GM19035 (cell line): Measurements from ENCODE around the gene SLC1A7.

ENCODE experiments used
- ATAC-seq: cut with Tn5 transposase; IDR thresholded peaks from one replicate; pipeline ENCODE4 v1.9.1; 2021; ENCODE audit not compliant: unreplicated experiment

Gene SLC1A7

DNA sequence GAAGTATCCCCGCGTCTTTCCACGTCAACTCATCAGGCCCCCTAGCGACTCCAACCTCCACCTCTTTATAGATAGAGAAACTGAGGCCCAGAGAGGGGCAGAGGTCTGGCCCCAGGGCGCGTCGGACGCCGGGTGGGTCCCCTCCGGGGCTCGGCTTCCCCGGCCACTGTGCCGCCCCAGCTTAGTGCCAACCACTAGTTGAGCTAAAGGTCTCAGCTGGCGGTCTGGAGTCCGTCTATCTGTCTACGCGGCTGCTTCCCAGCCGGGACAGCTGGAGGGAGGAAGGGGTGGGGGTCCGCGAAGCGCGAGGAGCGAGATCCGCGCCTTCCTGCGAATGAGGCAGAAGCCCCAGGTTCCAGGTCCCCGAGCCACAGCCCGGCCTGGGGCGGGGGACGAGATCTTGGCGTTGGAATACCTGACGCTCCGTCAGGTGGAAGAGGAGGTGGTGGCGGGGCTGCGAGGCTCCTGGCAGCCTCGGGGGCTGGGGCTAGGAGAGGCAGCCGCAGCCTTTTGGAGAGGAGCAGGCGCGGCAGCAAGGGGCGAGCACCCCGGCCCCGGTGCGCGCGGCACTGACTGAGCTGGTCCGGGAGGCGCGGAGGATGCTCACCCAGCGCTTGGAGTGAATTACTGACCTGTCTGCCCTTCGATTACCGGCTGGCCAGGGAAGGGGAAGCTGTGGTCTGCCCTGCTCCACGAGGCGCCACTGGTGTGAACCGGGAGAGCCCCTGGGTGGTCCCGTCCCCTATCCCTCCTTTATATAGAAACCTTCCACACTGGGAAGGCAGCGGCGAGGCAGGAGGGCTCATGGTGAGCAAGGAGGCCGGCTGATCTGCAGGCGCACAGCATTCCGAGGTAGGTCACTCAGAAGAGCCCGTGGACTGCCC is 79.5 kb downstream of the SLC1A7 start:
- no peak for ATAC-seq

DNA sequence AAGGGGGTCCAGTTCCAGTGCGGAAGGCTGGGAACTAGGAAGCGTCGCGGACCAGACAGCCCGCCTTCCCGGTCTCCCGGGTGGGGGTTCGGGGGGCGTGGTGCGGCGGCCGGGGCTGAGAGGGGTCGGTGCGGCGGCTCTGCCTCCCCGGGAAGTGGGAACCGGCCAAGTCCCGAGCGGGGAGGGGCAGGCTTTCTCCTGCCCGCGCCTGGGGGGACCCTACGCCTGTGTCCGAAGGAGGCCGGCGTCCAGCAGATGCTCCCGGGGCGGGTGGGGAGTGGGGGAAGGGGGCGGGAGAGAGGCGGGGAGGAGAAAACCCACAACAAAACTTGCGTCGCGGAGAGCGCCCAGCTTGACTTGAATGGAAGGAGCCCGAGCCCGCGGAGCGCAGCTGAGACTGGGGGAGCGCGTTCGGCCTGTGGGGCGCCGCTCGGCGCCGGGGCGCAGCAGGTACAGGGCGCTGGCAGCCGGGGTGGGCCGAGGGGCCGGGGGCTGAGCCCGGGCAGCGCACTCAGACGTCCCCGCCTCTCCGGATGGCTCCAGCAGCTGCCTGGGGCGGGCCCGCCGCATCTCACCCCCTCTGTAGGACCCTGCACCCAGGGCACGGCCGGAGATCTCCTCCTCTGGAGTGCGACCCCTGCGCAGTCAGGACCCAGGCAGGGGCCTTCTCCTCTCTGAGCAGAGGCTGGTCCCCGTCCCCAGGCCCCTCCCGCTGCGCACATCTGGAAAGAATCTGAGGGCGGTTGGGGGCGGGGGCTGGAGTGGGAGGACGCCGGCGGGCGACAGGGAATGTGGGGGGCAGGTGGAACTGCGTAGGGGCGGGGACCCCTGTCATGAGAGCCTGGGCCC is 80.4 kb downstream of the SLC1A7 start, which contains the start of gene PODN:
TSS of gene PODN (plus strand) at position 355 of the 849 bp plus-strand sequence. CDS start 7,643 bp downstream, outside the sequence.
- ATAC-seq = no peak

DNA sequence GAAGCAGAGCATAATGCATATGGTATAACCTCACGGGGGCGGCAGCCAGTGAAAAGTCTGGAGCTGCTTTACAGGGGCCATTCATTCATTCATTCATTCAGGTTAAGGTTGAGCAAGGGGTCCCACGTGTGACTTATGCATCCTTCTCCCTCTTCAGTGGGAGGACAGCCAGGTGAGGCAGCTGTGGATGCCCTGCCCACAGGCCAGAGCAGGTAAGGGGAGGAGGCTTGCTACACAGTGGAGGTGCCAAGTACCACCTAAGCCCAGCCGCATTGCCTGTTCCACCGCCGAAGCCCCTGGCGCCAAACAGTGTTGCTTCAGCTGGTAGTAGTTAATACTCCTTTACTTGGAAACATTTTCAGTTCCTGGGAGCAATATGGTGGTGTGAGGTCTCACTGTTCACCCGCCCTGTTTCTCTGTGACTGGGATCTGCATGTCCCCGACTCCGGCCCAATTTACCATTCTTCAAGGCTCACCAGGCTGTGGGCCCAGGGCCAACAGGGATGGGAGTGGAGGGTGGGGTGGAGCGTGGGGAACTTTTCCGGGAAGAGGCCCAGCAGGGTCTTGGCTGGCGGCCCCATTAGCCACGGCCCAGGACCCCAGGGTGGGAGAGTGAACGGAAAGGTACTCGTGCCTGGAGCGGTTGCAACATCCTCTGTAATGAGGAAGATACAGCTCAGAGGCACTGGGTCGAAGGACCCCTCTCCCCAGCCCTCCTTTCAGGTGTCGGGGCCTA is 81.1 kb downstream of the SLC1A7 start:
- ATAC-seq = no peak

DNA sequence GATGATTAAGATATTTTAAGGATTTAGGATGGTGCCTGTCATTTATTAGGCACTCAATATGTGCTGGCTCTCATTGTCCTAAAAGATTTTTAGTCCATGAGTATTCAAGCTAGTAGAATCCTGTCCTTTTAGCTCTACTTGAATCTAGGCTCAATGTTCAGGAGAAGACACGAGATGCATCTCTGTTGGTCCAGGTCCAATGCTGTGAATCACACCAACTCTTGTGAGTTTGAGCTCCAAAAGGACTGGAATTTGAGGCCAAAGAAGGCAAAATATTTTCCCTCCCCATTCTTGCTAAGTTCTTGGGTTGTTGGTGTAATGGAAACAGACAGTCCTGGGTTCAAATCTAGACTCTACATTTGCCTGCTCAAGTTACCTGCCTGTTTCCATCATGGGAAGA is 81.9 kb downstream of the SLC1A7 start:
- no peak for ATAC-seq

DNA sequence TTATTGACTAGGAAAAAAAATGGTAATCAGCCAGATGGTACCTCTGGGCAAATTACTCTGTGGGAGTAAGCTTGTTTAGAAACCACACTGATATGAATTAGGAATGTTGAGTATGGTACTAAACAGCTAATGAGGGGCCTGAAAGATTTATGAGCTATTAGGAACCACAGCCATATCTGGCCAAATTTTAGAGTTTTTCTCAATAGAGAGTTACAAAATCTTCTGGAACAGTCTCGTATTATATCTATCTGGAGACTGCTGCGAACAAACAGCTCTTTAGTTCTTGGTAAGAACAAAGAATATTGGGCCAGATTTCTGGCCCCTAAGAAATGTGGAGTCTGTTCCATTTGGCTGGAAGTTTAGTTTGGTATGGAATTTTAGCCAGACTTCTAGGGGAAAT is 85.3 kb downstream of the SLC1A7 start:
- ATAC-seq = no peak

DNA sequence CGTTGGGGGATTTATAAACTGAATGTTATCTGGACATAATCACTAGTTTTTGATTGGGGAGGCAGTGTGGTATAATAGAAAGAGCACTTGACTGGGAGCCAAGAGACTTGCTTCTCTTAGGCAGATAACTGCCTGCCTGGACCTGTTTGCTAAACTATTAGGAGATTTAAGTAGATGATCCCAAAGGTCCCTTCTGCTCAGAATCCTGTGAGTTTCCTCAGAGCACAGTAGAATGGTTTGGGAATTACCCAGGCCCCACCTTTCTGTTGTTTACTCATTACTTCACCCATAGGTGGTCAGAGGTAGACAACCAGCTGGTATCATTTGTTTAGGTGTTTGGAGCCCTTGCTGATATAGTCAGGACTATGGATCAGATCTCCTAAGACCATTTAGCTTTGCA is 90.8 kb downstream of the SLC1A7 start:
- no peak for ATAC-seq

DNA sequence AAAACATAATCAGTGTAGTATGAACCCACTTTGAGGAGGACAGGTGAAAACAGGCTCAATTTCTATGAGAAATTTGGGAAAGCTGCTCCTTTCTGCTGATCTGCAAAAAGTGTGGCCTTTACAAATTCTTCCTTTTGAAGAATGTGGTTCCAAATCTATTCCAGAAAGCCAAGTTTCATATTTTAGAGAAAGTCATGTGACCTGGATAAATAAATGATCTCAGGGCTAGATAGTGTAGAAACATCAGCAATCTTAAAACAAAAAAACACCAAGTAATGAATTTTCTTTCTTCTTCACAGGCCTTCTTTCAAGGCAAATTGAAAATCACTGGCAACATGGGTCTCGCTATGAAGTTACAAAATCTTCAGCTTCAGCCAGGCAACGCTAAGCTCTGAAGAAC is 92.1 kb downstream of the SLC1A7 start:
- no peak for ATAC-seq

DNA sequence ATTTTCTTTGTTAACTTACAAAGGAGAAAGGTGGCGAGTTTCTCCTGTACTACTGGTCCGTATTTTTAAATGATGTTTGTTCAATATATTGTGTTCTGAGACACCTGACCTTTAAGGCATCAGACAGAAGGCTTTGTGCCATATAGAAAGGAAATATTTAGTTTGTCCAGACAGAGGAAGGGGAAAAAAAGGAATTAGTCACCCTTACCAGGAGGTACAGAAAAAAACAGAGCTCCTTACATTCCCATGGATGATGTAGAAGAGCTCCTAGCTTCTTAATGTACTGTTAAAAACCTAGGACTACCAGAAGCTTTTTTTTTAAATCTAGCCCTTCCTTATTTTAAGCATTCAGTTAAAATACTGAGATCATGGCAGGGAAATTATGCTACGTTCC is 92.9 kb downstream of the SLC1A7 start:
- no peak for ATAC-seq

DNA sequence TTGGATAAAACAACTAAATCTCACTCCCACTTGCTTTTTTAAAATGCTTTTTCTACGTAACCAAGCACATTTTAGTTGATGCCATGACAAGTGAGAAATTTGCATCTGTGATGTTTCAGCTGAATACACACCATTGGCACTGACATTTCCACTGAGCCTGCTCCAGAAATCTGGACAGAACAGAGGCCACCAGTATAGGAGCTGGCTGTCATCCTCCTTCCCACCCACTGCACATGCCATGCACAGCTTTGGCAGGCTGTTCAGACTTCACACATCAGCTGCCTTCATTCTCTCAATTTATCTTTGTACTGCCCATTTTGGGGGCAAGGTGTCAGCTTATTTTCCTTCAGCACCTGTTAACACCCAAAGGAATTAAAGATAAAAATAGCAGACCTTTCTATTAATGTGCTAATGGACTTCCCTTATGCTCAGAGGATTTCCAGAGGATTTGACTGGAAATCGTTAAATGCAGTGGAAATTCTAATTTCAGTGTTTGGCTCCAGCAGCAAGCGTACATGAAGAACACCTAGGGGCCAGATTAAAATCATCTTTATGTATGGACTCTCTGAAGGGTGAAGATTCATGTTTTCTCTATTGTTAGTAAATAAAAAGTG is 93.4 kb downstream of the SLC1A7 start:
- ATAC-seq = no peak

DNA sequence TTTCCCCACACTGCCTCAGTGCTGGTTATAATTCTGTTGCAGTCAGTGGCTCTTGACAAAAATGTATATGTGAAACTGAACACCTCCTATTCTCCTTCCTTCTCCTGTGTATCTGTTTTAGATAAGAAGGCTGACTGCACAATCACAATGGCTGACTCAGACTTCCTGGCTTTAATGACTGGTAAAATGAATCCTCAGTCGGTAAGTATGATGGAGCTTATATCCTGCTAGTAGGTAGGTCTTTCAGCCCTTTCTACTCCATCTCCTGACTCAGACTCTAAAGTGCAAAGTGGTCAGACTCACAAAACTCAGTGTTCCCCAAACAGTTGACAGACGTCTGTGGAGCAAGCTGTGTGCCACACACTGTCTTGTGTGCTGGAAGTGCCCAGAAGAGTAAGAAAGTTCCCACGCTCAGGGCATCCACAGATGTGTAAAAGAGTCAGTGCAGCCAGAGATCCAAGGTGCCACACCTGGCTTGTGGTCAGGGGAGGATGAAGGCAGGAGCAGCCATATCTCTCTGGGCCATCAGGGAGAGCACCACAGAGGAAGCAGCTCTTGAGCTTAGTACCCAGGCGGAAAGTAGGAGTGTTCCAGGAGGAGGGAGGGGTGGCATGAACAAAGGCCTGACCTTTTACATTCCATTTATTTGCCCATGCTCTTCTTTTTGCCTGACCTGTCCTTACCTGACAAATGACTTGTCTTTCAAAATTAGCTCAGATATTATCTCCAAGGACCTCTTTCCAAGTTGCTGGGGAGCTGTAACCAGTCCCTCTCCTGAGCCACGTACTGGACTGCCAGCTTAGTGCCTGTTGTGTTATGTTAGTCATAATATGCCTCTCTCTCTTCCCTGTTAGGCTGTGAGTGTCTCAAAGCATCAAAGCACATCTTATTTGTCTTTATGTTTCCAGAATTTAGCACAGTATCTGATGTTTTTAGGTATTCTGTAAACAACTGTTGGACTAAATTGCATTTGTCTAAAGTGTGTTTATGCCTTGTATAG is 94.4 kb downstream of the SLC1A7 start:
- no peak for ATAC-seq

DNA sequence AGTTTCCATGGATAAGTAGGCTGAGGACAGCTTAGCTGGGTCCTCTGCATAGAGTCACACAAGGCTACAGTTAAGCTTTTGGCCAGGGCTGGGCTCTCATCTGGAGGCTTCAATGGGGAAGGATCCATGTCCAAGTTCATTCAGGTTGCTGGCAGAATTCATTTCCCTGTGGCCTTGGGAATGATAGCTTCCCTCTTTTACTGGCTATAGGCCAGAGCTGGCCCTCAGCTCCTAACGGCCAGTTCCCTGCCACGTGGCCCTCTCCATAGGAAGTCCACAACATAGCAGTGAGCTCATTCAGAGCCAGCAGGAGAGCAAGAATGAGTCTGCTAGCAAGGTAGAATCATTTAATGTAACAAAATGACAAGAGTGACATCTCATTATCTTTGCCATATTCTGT is 95.5 kb downstream of the SLC1A7 start:
- ATAC-seq = no peak

DNA sequence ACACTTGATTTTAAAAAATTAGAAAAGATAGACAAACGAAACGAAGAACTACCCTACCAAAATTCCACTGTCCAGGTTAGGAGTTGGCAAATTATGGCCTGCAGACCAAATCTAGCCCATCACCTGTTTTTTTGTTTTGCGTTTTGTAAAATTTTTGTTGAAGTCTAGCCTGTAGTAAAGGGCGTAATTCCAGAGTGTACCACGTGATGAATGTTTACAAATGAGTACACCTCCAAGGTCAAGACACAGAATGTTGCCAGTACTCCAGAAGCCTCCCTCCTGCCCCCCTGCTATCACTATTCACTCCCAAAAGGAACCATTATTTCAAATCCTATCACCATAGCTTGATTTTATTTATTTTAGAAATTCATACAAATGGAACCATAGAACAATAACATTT is 97.5 kb downstream of the SLC1A7 start:
- ATAC-seq = no peak

DNA sequence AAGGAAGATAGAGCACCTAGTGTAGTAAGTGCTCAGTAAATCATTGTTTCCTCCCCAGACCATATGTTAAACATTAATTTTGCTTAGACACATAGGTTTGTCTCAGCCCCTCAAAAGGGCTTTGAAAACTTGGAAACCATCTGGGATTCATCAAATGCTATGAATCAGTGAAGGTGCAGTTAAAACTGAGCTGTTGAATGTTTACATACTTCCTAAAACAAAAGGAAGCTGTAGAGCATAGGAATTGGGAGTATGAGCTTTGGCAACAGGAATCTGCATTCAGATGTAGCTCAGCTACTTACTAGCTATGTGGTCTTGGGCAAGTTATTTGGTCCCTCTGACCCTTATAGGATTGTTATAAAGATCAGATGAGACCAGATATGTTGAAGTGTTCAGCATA is 99.2 kb downstream of the SLC1A7 start:
- no peak for ATAC-seq

DNA sequence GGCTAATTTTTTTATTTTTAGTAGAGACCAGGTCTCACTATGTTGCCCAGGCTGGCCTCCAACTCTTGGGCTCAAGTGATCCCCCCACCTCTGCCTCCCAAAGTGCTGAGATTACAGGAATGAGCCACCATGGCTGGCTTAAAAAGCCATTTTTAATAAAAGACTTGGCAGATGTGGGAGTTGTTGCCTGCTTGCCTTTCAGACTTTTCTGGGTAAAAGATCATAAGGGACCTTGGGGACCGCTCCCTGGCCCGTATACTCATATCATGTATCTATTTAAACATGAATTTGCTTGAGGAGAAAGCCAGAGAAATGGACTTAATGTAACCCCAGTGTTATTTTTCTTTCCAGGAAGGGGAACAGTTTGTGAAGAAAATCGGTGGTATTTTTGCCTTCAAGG is 103.9 kb downstream of the SLC1A7 start:
- no peak for ATAC-seq
